NCI-H526 treated with DMSO at 0.1 percent for 48 hours (cell line): ENCODE data around the gene ARHGAP33.
"Not testable (repeated sequence)": the region's sequence is repeated elsewhere in the genome, so short reads cannot be mapped to it uniquely, and the experiment has no call there.

ENCODE experiments used
- DNase-seq: peaks from one replicate; lab custom pipeline; 2025; lab: John Stamatoyannopoulos, UW

The ARHGAP33 gene

GRCh38 chr19:35792312-35792711, 16.9 kb downstream of the ARHGAP33 start:
- DNase-seq, result no peak

GRCh38 chr19:35792888-35793287, 17.5 kb downstream of the ARHGAP33 start:
- no peak for DNase-seq

- DNase-seq, result no peak
These were observed 18.2 kb downstream of the ARHGAP33 start for GRCh38 chr19:35793381-35794165.

- DNase-seq, result not testable (repeated sequence)
These were observed 20.2 kb downstream of the ARHGAP33 start for GRCh38 chr19:35795564-35795963.

GRCh38 chr19:35796645-35797542, 21.5 kb downstream of the ARHGAP33 start:
- no peak for DNase-seq

GRCh38 chr19:35797663-35798062, 22.3 kb downstream of the ARHGAP33 start:
- no peak for DNase-seq

GRCh38 chr19:35801828-35802227, 26.5 kb downstream of the ARHGAP33 start:
- DNase-seq, result no peak

- no peak for DNase-seq
These were observed 30.2 kb downstream of the ARHGAP33 start for GRCh38 chr19:35805526-35806102.

- no peak for DNase-seq
These were observed 31.2 kb downstream of the ARHGAP33 start for GRCh38 chr19:35806597-35806996.

GRCh38 chr19:35807633-35808032, 32.3 kb downstream of the ARHGAP33 start:
- no peak for DNase-seq

GRCh38 chr19:35811317-35812219, 36.2 kb downstream of the ARHGAP33 start:
- DNase-seq, result no peak

GRCh38 chr19:35812220-35813042, 37.1 kb downstream of the ARHGAP33 start, which contains the start of gene PRODH2:
Gene PRODH2, minus strand, starts transcription at chr19:35812845. Its CDS starts 40 bp downstream, at chr19:35812805.
- no peak for DNase-seq

GRCh38 chr19:35813043-35813890, 37.9 kb downstream of the ARHGAP33 start:
- DNase-seq, result no peak

GRCh38 chr19:35816262-35816661, 40.9 kb downstream of the ARHGAP33 start:
- no peak for DNase-seq

GRCh38 chr19:35816846-35817245, 41.5 kb downstream of the ARHGAP33 start:
- no peak for DNase-seq

GRCh38 chr19:35818445-35818844, 43.1 kb downstream of the ARHGAP33 start:
- no peak for DNase-seq

GRCh38 chr19:35822579-35822978, 47.2 kb downstream of the ARHGAP33 start:
- DNase-seq, result no peak

- DNase-seq, result no peak
These were observed 48.8 kb downstream of the ARHGAP33 start for GRCh38 chr19:35824150-35824549.

GRCh38 chr19:35828692-35829301, 53.4 kb downstream of the ARHGAP33 start:
- DNase-seq, result no peak
